ENCODE results near the gene STX16. TPM values are rescaled to one million over a fixed set of nuclear protein-coding genes. Genes with fewer than 3 reads are reported as not detected.

The STX16 gene
- total and polyA plus RNA-seq, 8 donors: 50.4 to 105 (median 95.0) TPM

- DNase-seq: peak in 2 of 4 donors; percentile 10 to 80
- Histone ChIP-seq H3K36me3 (peaks cover 0 to 32% of the 10 kb centered on the region in 2 donors), H3K9me3 (no peaks in the 10 kb centered on the region), H3K4me3 (peak overlapping the region; percentile 40 to 55), H3K27ac (peak overlapping the region; percentile 78 to 87), H3K27me3 (no peaks in the 10 kb centered on the region), H3K4me1 (peaks cover 23 to 40% of the 10 kb centered on the region in 2 donors)
- peak; percentile 7 for ATAC-seq
- intact Hi-C loops (cut with DNase I): no loop called here
- TF ChIP-seq, protein P1, sequence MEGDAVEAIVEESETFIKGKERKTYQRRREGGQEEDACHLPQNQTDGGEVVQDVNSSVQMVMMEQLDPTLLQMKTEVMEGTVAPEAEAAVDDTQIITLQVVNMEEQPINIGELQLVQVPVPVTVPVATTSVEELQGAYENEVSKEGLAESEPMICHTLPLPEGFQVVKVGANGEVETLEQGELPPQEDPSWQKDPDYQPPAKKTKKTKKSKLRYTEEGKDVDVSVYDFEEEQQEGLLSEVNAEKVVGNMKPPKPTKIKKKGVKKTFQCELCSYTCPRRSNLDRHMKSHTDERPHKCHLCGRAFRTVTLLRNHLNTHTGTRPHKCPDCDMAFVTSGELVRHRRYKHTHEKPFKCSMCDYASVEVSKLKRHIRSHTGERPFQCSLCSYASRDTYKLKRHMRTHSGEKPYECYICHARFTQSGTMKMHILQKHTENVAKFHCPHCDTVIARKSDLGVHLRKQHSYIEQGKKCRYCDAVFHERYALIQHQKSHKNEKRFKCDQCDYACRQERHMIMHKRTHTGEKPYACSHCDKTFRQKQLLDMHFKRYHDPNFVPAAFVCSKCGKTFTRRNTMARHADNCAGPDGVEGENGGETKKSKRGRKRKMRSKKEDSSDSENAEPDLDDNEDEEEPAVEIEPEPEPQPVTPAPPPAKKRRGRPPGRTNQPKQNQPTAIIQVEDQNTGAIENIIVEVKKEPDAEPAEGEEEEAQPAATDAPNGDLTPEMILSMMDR (IDR thresholded peaks at IDR 0.05): no peak
These were observed 42.3 kb downstream of the STX16 start for GRCh38 chr20:58693226-58694006.

- TF ChIP-seq, protein P1 (IDR thresholded peaks at IDR 0.05): no peak
- ATAC-seq: no peak
- Histone ChIP-seq H3K36me3 (peaks cover 0 to 43% of the 10 kb centered on the region in 2 donors), H3K4me3 (no peak overlapping the region), H3K4me1 (peaks cover 23 to 40% of the 10 kb centered on the region in 2 donors), H3K9me3 (no peaks in the 10 kb centered on the region), H3K27me3 (no peaks in the 10 kb centered on the region), H3K27ac (no peak overlapping the region)
- intact Hi-C loops (cut with DNase I): no loop called here
- no peak for DNase-seq
These were observed 43.4 kb downstream of the STX16 start for GRCh38 chr20:58694241-58695083.

DNA sequence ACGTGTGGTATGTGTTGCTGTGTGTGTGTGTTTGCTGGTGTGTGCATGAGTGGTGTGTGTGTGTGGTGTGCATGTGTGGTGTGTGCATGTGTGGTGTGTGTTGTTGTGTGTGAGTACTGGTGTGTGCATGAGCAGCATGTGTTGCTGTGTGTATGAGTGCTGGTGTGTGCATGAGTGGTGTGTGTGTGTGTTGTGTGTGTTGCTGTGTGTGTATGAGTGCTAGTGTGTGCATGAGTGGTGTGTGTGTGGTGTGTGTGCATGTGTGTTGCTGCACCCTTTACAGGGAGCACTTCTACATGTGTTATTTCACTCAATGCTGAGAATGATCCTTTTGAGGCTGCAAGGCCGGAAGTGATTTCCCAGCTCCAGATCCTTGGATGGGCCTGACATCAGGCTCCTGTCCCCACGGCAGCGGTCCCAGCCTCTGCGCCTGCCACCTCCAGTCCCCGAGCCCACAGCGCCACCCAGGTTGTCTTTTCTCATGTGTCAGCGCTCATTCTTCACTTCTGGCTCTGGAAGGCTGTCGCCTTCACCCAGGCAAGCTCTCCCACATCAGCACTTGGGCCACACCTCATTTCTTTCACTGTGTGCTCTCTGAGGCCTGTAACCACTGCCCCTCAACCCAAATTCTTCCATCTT, 44.1 kb downstream of the STX16 start:
- Histone ChIP-seq H3K36me3 (peaks cover 0 to 50% of the 10 kb centered on the region in 2 donors), H3K4me3 (no peak overlapping the region), H3K27ac (no peak overlapping the region), H3K4me1 (peaks cover 22 to 38% of the 10 kb centered on the region in 2 donors), H3K27me3 (no peaks in the 10 kb centered on the region), H3K9me3 (no peaks in the 10 kb centered on the region)
- intact Hi-C loops (cut with DNase I): no loop called here
- no peak for ATAC-seq
- DNase-seq: no peak
- TF ChIP-seq, protein P1 (IDR thresholded peaks at IDR 0.05): no peak

DNA sequence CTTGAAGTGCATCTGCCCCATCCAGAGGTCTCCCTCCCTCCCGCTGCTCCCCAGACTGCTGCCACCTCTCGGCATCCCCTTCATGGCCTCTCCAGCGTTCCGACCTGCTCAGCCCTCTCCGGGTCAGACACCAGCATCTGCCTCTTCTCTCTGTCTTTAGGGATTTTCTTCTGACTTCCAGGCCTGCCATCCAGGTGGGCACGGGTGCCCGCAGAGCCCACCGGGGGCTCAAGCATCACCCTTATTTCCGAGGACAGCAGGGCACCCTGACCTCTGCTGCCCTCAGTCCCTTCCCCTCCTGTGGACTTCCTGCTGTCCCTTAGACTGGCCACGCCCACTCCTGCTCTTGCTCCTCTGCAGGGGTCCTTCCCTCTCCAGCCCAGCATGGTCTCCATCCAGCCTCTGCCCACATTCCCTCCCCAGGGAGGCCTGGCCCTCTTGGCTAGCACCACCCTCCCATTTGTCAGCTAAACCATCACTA, 44.9 kb downstream of the STX16 start:
- Histone ChIP-seq H3K36me3 (peaks cover 0 to 58% of the 10 kb centered on the region in 2 donors), H3K27ac (no peak overlapping the region), H3K9me3 (no peaks in the 10 kb centered on the region), H3K27me3 (no peaks in the 10 kb centered on the region), H3K4me3 (no peak overlapping the region), H3K4me1 (peaks cover 15 to 31% of the 10 kb centered on the region in 2 donors)
- TF ChIP-seq, protein P1 (IDR thresholded peaks at IDR 0.05): no peak
- intact Hi-C loops (cut with DNase I): no loop called here
- ATAC-seq: no peak
- DNase-seq: no peak
